NCI-H345 treated with DMSO at 0.1 percent for 48 hours (cell line): ENCODE data around the gene CUL1.

Source experiments
- DNase-seq: peaks from one replicate; lab custom pipeline; 2025; ENCODE audit not compliant: unreplicated experiment; lab: John Stamatoyannopoulos, UW

The CUL1 gene

DNA sequence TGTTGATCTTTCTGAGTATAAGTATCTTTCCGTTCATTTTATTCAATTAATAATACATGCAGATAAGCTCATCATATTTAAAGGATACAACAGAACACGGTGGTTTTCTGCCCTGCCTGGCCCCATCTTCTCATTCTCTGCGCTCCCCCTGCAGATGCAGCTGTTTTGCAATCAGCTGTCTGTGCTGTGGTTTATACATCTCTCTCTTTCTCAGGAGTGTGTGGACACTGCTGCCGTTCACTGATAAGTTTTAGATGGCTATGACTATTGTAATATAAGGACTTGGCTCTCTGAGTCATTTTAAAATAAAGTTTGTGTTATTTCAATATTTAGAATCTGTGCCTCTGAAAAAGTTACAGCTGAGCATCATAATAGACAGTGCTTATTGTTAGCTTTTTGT is 54.5 kb downstream of the CUL1 start:
- no peak for DNase-seq

DNA sequence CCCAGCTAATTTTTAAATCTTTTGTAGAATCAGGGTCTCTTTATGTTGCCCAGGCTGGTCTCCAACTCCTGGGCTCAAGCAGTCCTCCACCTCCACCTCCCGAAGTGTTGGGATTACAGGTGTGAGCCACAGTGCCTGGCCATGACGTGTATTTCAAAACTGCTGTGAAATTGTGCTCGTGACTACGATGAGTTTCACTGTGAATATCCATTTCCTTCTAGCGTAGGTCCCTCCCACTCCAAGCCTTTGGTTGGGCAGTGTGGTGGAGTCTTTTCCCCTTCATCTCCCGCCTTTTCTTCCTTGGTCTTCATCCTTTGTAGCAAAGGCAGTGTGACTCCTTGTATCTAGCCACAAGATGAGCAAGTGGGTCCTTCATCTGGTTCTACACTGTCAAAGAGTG is 56.2 kb downstream of the CUL1 start:
- no peak for DNase-seq

DNA sequence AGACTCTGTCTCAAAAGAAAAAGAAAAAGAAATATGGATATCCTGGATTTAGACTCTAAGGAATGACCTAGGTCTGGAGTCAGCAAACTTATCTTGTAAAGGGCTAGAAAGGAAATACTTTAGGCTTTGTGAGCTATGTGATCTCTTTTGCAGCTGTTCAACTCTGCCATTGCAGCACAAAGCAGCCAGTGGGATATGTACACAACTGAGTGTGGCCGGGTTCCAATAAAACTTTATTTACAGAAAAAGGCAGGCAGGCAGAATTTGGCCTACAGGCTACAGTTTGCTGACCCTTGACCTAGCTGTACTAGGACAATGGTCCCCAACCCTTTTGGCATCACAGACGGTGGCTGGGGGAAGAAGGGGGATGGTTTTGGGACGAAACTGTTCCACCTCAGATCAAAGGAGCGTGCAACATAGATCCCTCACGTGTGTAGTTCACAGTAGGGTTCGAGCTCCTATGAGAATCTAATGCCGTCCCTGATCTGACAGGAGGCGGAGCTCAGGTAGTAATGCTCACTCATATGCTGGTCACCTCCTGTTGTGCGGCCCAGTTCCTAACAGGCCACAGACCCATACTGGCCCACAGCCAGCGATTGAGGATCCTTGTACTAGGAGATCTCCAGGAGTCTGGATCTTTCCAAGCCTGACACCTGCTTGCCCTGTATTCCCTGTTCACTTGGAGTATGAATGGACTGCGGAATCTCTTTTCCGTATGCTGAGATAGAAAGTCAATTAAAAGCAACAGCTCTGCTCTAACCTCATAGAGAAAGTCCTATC is 63.0 kb downstream of the CUL1 start:
- DNase-seq = no peak

DNA sequence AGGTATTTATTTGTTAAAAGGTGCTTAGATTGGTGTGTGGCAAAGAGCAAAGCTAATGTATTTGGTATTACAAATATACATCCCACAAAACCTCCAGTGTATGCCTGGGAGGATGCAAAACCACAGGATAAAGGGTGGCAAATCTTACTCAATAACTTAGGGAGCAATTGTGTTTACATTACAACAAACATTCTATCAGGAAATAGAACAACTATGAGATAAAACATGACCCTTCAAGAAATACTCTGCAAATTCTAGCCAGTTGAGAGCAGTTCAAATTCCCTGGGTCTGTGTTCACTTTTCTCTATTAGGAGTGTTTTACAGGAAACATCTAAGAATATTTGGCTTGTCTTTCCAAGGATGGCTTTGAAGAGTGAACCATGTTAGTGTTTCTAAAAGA is 64.9 kb downstream of the CUL1 start:
- DNase-seq = no peak

DNA sequence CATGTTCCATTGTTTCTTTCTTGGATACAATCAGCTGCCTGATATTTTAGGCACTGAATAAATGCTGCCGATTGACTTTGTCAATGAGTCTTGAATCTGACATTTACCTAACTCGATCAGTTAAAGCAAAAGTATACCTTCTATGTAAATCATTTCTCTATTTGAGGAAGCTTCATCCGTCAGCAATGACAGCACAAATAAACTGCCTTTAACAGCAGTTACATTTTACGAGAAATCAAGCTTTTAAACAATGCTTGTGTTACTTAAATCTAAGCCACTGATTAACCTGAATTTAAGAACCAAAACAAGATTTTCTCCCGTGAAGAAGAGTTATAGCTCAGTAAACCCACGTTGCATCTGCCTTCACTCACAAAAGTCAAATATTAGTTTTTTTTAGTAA is 71.3 kb downstream of the CUL1 start:
- no peak for DNase-seq

DNA sequence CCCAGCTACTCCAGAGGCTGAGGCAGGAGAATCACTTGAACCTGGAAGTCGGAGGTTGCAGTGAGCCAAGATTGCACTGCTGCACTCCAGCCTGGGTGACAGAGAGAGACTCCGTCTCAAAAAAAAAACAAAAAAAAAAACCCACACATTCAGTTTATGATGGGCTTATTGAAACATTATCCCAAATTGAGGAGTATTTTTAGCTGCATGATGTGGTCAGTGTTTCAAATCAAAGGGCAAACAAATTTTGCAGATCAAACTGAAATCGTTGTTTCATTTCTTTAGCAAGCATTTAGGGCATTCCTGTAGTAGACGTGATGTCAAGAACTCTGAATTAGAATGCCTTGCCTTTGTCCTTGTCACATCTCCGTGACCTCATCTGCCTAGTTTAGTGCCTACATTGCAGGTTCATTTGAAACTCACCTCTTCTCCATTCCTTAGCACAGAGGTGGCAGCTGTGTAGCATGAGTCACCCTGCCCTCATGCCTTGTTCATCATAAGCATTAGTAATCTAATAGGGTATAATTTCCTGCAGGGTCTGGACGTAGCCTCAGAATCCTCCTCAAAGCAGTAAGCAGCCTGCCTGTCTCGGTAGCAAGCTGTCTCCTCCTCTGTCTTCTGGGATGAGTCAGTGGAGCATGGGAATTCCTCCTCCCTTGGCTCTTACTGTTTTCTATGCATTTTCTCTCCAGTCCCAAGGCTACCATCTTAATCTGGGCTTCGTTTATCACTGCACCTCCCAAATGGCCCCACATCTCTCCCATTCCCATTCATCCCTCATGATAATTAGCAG is 73.8 kb downstream of the CUL1 start:
- no peak for DNase-seq

DNA sequence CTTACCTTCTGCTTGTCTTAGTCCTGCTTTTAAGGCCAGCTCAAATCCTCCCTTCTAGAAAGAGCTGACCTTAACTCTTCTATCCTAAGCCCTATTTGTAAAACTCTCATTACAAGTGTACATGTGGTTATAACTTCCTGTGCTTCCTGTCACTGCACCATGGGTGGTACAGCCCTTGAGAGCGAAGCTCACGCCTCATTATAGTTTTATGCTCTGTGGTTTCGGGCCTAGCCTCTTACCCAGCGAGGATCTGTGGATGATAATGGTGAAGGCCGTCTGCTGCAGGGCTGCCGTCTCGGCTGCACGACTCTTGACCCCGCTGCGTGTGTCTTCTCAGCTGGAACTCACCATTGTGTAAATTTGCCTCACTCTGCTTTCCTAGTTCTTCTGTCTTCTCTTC is 74.6 kb downstream of the CUL1 start:
- DNase-seq = peak; percentile 61

DNA sequence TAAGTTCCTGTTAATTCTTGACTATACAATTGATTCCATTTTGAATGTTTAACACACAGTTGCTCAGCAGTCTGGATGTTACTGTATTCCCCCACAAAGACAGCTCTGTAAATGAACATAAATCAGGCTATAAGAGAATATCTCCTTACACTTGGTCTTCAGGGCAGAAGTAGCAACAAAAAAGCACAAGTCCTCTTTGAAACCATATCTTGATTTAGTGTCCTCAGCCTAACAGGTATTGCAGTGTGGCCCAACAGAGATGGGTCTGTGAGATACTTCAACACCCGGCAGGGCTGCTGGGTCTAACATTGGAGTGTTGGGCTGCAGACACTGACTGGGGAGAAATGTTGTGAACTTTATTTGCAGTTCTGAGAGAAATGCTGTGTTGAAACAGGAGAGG is 75.8 kb downstream of the CUL1 start:
- DNase-seq = no peak

DNA sequence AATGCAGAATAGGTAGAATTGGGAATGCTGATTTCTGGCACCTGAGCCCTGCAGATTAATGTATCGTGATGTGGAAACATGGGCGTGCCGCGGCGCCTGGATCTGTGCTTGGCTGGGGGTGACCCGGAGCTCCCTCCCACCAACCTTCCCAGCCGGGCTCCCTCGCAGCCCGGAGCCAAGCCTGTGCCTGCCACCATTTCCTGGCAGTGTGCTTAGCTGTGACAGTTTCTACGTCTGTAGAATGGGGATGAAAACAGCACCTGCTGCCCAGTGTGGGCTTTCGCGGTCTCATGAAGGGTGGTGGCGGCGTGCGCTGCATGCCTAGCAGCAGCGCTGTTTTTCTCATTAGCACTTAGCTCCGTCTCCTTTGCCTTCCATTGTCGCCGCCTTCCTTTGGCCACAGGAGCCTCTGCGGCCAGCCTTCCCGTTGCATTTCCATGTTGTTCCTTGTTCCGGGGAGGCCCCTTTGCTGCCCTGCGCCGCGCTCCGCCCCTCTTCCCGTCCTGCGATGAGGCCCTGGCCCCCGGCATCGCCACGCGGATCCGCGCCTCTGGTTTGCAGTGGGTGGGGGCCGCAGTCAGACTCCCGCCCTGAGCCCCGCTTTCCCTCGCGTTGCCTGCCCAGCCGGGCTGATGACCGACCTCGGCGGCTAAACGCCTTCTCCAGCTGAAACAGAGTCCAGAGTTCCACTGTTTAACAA is 84.2 kb downstream of the CUL1 start:
- DNase-seq = no peak

DNA sequence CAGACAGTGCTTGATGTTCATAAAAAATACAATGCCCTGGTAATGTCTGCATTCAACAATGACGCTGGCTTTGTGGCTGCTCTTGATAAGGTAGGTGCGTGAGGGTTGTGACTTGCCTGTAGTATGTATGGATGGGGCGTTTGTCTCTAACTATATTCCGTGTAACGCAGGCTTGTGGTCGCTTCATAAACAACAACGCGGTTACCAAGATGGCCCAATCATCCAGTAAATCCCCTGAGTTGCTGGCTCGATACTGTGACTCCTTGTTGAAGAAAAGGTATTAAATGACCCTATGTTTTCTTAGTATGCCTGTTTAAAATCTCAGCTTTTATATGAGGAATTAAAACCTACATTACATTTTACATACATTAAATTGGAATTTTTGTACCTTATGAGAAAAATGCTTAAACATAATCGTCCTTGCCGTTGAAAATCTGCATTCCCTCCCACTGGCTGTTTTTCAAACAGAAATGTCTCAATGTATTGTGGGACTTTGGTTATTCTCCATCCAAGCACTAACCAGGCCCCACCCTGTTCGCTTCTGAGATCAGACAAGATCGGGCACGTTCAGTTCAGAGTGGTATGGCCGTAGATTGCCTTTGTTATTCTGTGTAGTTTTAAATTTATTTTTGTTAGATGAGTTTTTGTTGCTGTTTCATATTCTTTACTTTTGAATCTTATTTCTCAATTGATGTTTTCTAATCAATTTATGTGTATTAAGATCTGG is 85.3 kb downstream of the CUL1 start:
- peak; percentile 2 for DNase-seq

DNA sequence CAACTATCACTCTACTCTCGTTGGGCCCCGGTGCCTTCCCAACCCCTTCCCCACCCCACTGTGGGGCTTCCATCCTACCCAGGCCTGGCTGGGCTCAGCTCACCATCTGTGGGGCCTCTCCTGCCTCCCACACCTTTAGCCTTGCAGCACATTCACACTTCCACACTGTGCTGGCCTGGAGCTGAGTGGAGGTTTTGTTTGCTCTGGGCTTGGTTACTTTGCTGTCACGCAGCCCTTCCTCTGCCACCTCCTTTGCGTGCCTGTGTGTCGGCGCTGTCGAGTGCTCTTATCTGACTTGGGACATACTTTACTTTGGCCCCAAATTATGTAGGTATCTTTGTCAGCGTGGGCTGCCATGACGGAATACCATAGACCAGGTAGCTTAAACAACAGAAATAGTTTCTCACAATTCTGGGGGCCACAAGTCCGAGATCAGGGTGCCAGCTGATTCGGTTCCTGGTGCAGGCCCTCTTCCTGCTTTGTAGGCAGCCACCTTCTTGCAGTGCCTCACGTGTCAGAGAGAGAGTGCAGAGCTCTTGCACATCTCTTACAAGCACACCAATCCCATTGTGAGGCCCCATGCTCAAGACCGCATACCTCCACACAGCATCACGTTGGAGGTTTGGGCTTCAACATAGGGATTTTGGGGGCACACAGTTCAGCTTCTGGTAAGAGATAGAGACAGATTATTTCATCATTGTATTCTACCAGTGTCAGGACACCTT is 89.0 kb downstream of the CUL1 start:
- DNase-seq = no peak

DNA sequence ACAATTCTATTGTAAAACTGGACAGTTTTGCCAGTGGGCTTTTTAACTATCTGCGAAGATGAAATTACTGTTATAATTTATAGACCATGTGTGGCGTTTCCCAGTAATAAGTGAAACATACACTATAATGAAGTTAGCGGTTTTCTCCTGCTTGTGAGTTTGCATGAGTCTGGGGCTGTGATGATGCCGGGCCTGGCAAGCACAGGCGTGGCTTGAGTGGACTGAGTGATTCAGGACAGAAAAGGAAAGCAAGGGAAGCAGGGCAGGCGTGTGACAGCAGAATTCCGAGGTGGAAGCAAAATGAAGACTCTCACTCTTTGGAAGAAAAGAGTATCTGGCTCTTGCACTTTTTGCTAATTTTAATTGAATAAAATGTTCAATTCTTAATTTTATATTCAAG is 90.5 kb downstream of the CUL1 start:
- DNase-seq = no peak

DNA sequence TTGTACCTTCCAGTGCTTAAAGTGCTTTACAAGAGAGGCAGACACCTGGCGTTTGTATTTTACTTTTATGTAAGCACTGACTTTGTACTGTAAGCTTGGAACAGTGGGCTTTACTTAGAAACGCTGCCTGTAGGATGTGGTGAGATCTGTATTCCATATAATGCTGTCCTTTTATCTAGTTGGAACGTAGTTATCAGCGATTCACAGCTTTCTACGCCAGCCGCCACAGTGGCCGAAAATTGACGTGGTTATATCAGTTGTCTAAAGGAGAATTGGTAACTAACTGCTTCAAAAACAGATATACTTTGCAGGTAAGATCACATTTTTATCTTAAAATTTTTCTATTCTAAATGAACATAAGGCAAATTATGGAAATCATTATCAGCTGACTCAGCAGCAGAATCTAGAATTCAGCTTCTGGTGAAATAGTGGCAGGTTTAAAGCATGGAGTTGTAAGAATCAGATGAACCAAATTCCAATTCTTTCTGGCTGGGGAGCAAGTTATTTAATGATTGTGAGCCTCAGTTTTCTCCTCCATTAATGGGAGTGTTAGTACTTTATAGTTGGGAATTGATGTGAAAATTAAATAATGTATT is 91.5 kb downstream of the CUL1 start:
- DNase-seq = no peak

DNA sequence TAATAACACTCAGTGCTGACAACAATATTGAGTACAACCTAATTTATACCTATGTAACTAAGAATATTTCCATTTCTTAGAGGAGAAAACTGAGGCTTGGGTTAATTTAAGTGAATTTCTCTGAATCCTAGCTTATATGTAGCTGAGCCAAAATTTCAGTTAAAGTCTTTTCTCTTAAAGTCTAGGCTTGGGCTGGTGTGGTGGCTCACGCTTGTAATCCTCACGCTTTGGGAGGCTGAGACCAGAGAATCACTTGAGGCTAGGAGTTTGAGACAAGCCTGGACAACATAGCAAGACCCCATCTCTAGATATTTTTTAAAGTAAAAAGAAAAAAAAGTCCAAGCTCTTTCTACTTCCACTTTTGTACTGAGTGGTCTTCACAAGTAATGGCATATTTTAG is 92.1 kb downstream of the CUL1 start:
- DNase-seq = no peak

DNA sequence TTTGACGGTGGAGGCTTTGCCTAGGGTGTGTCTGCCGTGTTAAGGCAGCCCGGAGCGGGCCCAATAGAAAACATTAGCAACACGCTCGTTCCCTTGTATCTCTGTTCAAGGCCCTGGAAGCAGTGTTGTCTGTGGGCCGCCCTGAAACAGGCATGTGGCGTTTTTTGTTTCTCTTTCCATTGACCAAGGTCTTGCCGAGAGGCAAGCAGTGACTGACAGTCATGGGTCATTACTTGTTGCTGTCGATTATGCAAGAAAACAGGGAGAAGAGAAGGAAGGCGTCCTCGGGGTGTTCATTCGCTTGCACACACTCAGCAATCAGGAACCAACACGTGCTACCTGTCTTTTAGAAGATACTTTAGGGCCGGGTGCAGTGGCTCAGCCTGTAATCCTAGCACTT is 92.8 kb downstream of the CUL1 start:
- DNase-seq = no peak

DNA sequence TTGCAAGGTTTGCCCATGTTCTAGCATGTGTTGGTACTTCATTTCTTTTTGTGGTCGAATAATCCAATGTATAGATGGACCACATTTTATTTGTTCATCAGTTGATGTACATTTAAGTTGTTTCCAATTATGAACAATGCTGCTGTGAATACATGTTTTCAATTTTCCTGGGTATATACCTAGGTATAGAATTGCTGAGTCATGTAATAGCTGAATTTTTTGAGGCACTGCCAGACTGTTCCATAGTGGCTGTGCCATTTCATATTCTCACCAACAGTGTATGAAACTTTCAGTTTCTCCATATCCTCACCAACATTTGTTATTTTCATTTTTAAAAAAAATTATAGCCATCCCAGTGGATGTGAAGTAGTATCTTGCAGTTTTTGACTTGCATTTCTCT is 94.9 kb downstream of the CUL1 start:
- no peak for DNase-seq

DNA sequence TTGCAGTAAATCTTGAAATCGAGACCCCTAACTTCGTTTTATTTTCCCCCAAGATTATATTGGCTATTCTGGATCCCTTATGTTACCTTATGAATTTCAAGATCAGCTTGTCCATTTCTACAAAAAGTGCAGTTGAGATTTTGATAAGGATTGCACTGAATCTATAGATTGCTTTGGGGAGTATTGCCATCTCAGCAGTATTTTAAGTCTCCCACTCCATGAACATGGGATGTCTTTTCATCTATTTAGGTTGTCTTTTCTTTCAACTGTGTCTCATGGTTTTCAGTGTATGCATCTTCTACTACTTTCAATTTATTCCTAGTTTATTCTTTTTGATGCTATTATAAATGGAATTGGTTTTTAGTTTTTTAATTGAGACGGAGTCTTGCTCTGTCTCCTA is 95.8 kb downstream of the CUL1 start:
- no peak for DNase-seq

DNA sequence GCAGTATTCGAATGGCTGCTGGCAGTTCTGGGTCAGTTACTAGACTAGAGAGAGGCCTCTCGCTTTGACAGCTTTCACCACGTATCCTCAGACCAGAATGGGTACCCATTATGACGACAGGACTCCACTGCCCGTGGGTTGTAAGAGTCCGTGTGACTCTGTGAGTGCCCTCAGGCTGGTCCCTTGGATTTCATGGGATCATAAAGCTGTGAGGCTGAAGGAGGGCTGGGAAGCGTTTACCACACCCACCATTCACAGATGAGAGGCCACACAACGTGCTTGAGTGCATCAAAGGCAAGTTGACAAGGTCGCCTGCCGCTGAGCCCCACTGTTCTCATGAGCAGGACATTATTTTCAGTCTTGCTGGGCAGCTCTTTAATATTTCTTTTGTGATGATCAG is 98.1 kb downstream of the CUL1 start:
- DNase-seq = no peak

DNA sequence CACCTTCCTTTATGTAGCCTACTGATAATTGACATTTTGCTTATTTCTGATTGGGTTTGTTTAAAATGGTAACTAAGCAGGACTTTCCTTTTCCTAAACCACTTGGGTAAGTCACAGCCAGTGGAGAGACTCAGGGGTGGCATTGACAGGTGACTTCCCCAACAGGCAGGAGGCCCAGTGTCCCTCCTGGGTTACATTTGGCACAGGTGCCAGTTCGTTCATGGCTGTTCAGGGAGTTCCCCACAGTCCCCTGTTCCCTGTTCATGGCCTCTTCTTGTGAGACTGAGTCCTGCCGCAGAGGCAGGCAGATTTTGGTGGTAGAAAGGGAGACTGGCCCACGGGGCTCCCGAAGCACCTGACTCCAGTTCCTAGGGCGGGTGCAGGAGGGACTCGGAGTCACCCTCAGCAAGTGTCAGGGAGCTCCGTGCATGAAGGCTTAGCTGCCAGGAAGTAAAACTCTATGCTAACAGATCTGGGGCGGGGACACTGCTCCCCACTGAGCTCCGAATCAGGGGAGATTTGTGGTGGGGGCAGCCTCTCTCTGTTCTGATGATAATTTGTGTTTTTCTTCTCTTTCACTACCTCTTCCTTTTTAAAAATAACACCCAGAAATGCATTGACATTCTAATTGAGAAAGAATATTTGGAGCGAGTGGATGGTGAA is 101.3 kb downstream of the CUL1 start:
- DNase-seq = no peak

DNA sequence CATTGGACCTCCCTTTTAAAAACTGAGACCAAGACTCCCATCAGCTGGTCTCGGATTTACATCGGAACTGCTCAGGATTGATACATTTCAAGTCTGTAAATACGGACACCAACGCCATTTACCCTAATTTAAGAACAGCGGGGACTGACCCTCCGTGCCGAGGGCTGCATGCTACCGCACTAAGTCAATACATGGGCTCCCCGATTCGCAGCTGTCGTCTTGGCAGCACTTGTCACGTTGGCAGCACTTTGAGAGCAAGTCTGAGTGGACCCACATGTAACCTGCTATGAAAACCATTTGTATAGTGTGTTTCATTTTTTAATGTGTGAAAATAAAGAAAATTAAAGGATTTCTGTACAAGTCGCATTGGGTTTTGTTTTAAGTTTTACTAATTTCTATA is 102.0 kb downstream of the CUL1 start:
- DNase-seq = no peak
